ENCODE results near the gene TCF7L2.

- TF ChIP-seq, protein P1, sequence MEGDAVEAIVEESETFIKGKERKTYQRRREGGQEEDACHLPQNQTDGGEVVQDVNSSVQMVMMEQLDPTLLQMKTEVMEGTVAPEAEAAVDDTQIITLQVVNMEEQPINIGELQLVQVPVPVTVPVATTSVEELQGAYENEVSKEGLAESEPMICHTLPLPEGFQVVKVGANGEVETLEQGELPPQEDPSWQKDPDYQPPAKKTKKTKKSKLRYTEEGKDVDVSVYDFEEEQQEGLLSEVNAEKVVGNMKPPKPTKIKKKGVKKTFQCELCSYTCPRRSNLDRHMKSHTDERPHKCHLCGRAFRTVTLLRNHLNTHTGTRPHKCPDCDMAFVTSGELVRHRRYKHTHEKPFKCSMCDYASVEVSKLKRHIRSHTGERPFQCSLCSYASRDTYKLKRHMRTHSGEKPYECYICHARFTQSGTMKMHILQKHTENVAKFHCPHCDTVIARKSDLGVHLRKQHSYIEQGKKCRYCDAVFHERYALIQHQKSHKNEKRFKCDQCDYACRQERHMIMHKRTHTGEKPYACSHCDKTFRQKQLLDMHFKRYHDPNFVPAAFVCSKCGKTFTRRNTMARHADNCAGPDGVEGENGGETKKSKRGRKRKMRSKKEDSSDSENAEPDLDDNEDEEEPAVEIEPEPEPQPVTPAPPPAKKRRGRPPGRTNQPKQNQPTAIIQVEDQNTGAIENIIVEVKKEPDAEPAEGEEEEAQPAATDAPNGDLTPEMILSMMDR (IDR thresholded peaks at IDR 0.05; ENCODE audit: insufficient read depth, low read length, poor library complexity, severe bottlenecking), result no peak
- TF ChIP-seq EZH2phosphoT487 (conservative IDR thresholded peaks at IDR 0.05; ENCODE audit: low read length), result no peak
Measured at GRCh38 chr10:113056030-113056429, 106.0 kb downstream of the TCF7L2 start.

Measured in SU-DHL-6 (cell line).